Thyroid gland (tissue), 4 donors: ENCODE results near the gene CCR1.
"Not testable (repeated sequence)": the region's sequence is repeated elsewhere in the genome, so short reads cannot be mapped to it uniquely, and the experiment has no call there.

Experiments used
- CTCF ChIP-seq, 6 experiments: fragments of 200-600 bp in 3 of 6; fragments of 450-650 bp in 3 of 6; sonication (generic) in 3 of 6; IDR thresholded peaks; one replicate each; pipeline ENCODE4 v1.5.1; 2016 to 2019; ENCODE audit warnings: antibody characterized with exemption in 6 of 6, mild to moderate bottlenecking in 2 of 6, inconsistent platforms in 1 of 6, moderate library complexity in 1 of 6
- POLR2A ChIP-seq, 2 donors: fragments of 450-650 bp; IDR thresholded peaks; one replicate each; pipeline ENCODE4 v1.6.1; 2017; ENCODE audit warnings: antibody characterized with exemption in 2 of 2, mild to moderate bottlenecking in 2 of 2, moderate library complexity in 1 of 2

GRCh38 chr3:46157685-46158084, 50.4 kb downstream of the CCR1 start:
- TF ChIP-seq CTCF, POLR2A (IDR thresholded peaks at IDR 0.05): not testable (repeated sequence)
